Vagina (tissue), 2 donors: ENCODE results near the gene NAXE.

Experiments used
- CTCF ChIP-seq, 3 experiments: fragments of 450-650 bp in 2 of 3; fragments of 200-600 bp in 1 of 3; sonication (generic) in 1 of 3; IDR thresholded peaks; one replicate each; pipeline ENCODE4 v1.5.1; 2017 to 2019; ENCODE audit warnings: antibody characterized with exemption in 3 of 3, mild to moderate bottlenecking in 2 of 3, moderate library complexity in 2 of 3
- POLR2A ChIP-seq, 2 donors: fragments of 450-650 bp; IDR thresholded peaks; one replicate each; pipeline ENCODE4 v1.6.1; 2017; ENCODE audit warnings: antibody characterized with exemption in 2 of 2, mild to moderate bottlenecking in 2 of 2, moderate library complexity in 2 of 2

GRCh38 chr1:156590326-156591180 is 1.0 kb upstream of the NAXE start:
- TF ChIP-seq POLR2A (IDR thresholded peaks at IDR 0.05) (no peak), CTCF (IDR thresholded peaks at IDR 0.05) (no peak)
